HepG2 (cell line): ENCODE data around the gene ZBED1. TPM values are rescaled to one million over a fixed set of nuclear protein-coding genes. Genes with fewer than 3 reads are reported as not detected.

Experiments
- ARNTL ChIP-seq: sonication (generic); formaldehyde crosslinking; IDR thresholded peaks from 2 replicates; pipeline ENCODE4 v1.4.0; 2020; ENCODE audit warnings: mild to moderate bottlenecking, missing genetic modification reagents
- EHMT2 ChIP-seq: fragments of 200-600 bp; sonication (generic); IDR thresholded peaks from 2 replicates; pipeline ENCODE4 v1.7.0; 2017; ENCODE audit warnings: antibody characterized with exemption, low read depth, low read length, borderline replicate concordance
- ERF ChIP-seq: IDR thresholded peaks from 2 replicates; pipeline ENCODE4 v1.6.1; 2018; ENCODE audit warnings: missing biosample characterization, missing genetic modification reagents
- GPN1 ChIP-seq: sonication (generic); formaldehyde crosslinking; IDR thresholded peaks from 2 replicates; pipeline ENCODE4 v1.5.1; 2020; ENCODE audit warnings: missing genetic modification reagents, borderline replicate concordance
- MEIS2 ChIP-seq: sonication (generic); formaldehyde crosslinking; IDR thresholded peaks from 2 replicates; pipeline ENCODE4 v1.9.0; 2021; ENCODE audit warnings: mild to moderate bottlenecking, missing genetic modification reagents
- MLXIP ChIP-seq: sonication (generic); formaldehyde crosslinking; IDR thresholded peaks from 2 replicates; pipeline ENCODE4 v1.9.0; 2021; ENCODE audit warnings: missing genetic modification reagents, borderline replicate concordance
- MZF1 ChIP-seq: sonication (generic); formaldehyde crosslinking; IDR thresholded peaks from 2 replicates; pipeline ENCODE4 v1.8.1; 2023; ENCODE audit warnings: mild to moderate bottlenecking, missing genetic modification reagents, borderline replicate concordance
- PHB2 ChIP-seq: fragments of 450-650 bp; IDR thresholded peaks from 2 replicates; pipeline ENCODE4 v1.6.1; 2018; ENCODE audit not compliant: partially characterized antibody
- SALL2 ChIP-seq: sonication (generic); formaldehyde crosslinking; IDR thresholded peaks from 2 replicates; pipeline ENCODE4 v1.8.1; 2023; ENCODE audit warnings: mild to moderate bottlenecking, missing genetic modification reagents, inconsistent platforms
- ZNF142 ChIP-seq: sonication (generic); formaldehyde crosslinking; IDR thresholded peaks from 2 replicates; pipeline ENCODE4 v1.4.0; 2020; ENCODE audit warnings: missing genetic modification reagents
- ZNF24 ChIP-seq: fragments of 450-650 bp; IDR thresholded peaks from 2 replicates; pipeline ENCODE4 v1.6.1; 2017; ENCODE audit warnings: antibody characterized with exemption, mild to moderate bottlenecking
- ZNF260 ChIP-seq: sonication (generic); formaldehyde crosslinking; IDR thresholded peaks from 2 replicates; pipeline ENCODE4 v1.4.0; 2020; ENCODE audit warnings: missing genetic modification reagents, low read depth, mild to moderate bottlenecking, borderline replicate concordance
- ZNF615 ChIP-seq: sonication (generic); formaldehyde crosslinking; IDR thresholded peaks from 2 replicates; pipeline ENCODE4 v1.5.0; 2020; ENCODE audit warnings: mild to moderate bottlenecking, missing genetic modification reagents, borderline replicate concordance
- polyA plus RNA-seq, 8 experiments: library from polyadenylated mRNA; depleted of rRNA in 3 of 8; stranded (reverse) in 7 of 8; unstranded in 1 of 8; fragments of >200 nt; fragmentation: Illumina TruSeq in 4 of 8; extraction: Trizol in 4 of 8; gene quantifications; 2 replicates each; pipeline versions ENCODE4 v1.2.1 to v1.2.3, GENCODE V29; 2011 to 2016; ENCODE audit warnings: low read depth in 4 of 8, missing spikeins in 1 of 8, mixed read lengths in 1 of 8; ENCODE audit not compliant: insufficient read depth in 1 of 8
- total RNA-seq, 5 experiments: library from RNA; depleted of rRNA; stranded (reverse); fragments of >200 nt; fragmentation: Illumina TruSeq; extraction: Trizol; gene quantifications; 2 replicates each; pipeline ENCODE4 v1.2.3, GENCODE V29; 2016; ENCODE audit warnings: low read depth in 1 of 5
- TF ChIP-seq, protein P1 (sequence below): sonication (generic); formaldehyde crosslinking; conservative IDR thresholded peaks from 2 replicates; pipeline ENCODE4 v1.4.0; 2020; ENCODE audit warnings: missing genetic modification reagents
- TF ChIP-seq, protein P2 (sequence below): IDR thresholded peaks from 2 replicates; pipeline ENCODE4 v1.6.1; 2018; ENCODE audit warnings: missing genetic modification reagents

ZBED1 gene
- total and polyA plus RNA-seq, 2 of the 13 experiments (the other 11 are each of a cell fraction or from before 2014, with no cell fraction given), result 20.0 to 29.8 TPM

DNA sequence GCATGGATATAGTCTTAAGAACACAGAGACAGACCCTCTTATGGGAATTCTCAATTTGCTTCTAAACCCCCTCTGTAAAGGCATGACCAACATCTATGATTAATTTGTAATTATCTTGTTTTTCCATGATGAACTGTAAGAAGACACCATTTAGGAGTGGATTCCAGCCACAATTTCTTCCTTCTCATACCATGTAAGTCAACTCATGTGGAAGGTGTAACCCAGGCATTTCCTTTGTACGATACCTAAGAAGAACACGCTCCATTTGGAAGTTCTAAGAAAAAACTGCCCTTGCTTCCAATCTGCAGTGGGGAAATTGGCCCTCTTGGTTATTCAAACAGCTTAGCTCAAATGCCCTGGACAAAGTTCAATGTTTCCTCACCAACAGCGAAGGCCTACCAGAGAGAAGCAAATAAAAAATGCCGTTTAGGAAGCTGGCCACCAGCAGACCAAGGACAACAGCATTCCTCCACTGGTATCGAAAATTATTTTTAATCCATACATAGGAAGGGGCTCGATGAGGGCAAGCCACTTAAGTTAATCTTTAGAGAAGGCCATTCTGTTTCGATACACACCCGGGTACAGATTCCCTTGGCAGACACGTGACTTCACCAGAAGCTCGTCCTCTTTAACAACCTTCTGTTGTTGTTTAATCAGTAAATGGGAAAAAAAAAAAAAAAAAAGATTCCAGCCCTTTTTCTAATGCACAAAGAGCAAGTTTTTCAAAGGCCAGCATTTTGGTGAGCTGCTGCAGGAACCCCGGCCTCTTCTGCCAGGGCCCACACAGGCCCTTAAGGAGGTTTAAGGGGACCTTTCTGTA, 2.6 kb downstream of the ZBED1 start (continued):
- TF ChIP-seq ZNF142 (CRISPR knock-in tag), result 0 out of 2 replicates have a peak, but pooled peaks have one; percentile 57
- no peak for TF ChIP-seq MEIS2 (CRISPR knock-in tag)
- 0 out of 2 replicates have a peak, but pooled peaks have one; percentile 25 for TF ChIP-seq EHMT2
- TF ChIP-seq ZNF260 (CRISPR knock-in tag), result no peak
- TF ChIP-seq ERF (CRISPR knock-in tag), result peak; percentile 66
- TF ChIP-seq, protein P1, sequence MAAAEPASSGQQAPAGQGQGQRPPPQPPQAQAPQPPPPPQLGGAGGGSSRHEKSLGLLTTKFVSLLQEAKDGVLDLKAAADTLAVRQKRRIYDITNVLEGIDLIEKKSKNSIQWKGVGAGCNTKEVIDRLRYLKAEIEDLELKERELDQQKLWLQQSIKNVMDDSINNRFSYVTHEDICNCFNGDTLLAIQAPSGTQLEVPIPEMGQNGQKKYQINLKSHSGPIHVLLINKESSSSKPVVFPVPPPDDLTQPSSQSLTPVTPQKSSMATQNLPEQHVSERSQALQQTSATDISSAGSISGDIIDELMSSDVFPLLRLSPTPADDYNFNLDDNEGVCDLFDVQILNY (CRISPR knock-in tag), result no peak
- no peak for TF ChIP-seq GPN1
- peak; percentile 47; the same call in 1 of the 2 replicates for TF ChIP-seq ARNTL
- no peak for TF ChIP-seq MZF1 (CRISPR knock-in tag)
- TF ChIP-seq MLXIP (CRISPR knock-in tag), result 0 out of 2 replicates have a peak, but pooled peaks have one; percentile 13
- TF ChIP-seq PHB2, result no peak
- no peak for TF ChIP-seq ZNF615 (CRISPR knock-in tag)
- TF ChIP-seq, protein P2, sequence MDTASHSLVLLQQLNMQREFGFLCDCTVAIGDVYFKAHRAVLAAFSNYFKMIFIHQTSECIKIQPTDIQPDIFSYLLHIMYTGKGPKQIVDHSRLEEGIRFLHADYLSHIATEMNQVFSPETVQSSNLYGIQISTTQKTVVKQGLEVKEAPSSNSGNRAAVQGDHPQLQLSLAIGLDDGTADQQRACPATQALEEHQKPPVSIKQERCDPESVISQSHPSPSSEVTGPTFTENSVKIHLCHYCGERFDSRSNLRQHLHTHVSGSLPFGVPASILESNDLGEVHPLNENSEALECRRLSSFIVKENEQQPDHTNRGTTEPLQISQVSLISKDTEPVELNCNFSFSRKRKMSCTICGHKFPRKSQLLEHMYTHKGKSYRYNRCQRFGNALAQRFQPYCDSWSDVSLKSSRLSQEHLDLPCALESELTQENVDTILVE (CRISPR knock-in tag), result peak; percentile 66
- 0 out of 2 replicates have a peak, but pooled peaks have one; percentile 47 for TF ChIP-seq SALL2 (CRISPR knock-in tag)
- no peak for TF ChIP-seq ZNF24
